Urinary bladder (tissue), 4 donors: Measurements from ENCODE around the gene EIF1. TPM values are rescaled to one million over a fixed set of nuclear protein-coding genes. Genes with fewer than 3 reads are reported as not detected.
"Not testable (repeated sequence)": the region's sequence is repeated elsewhere in the genome, so short reads cannot be mapped to it uniquely, and the experiment has no call there.

Experiments used
- DNase-seq: peaks from one replicate; pipeline ENCODE4 v3.0.0-alpha.2; 2015; ENCODE audit errors: extremely low spot score
- H3K27ac ChIP-seq: one replicate; pipeline ENCODE4 v1.5.1; 2013; ENCODE audit warnings: low read depth, mild to moderate bottlenecking, moderate library complexity
- H3K36me3 ChIP-seq: one replicate; pipeline ENCODE4 v1.6.1; 2013; ENCODE audit warnings: mild to moderate bottlenecking, moderate library complexity; ENCODE audit not compliant: insufficient read depth
- H3K4me1 ChIP-seq: one replicate; pipeline ENCODE4 v1.6.1; 2013; ENCODE audit warnings: mild to moderate bottlenecking, moderate library complexity; ENCODE audit not compliant: insufficient read depth
- H3K4me3 ChIP-seq: one replicate; pipeline ENCODE4 v1.5.1; 2013; ENCODE audit warnings: low read depth, low read length
- WGBS: extraction: QIAGEN DNeasy Blood & Tissue Kit; methylation state at CpG from one replicate; pipeline ENCODE4 v1.1.7; 2013; 5-methylcytosine and 5-hydroxymethylcytosine counted together
- polyA plus RNA-seq: library from polyadenylated mRNA; stranded (reverse); fragments of 200-250 nt; gene quantifications from one replicate; pipeline ENCODE4 v1.2.3, GENCODE V29; 2013
- total RNA-seq: library from RNA; depleted of rRNA; stranded (reverse); fragments of >200 nt; gene quantifications from one replicate; pipeline ENCODE4 v1.2.3, GENCODE V29; 2014
- donor health status: healthy with polysubstance abuse.
- donor health status: healthy.

EIF1 gene
- total and polyA plus RNA-seq, 2 donors: 96.6 to 649 TPM

GRCh38 chr17:41691031-41691777, 2.5 kb downstream of the EIF1 start:
- no peak overlapping the region for H3K4me3 ChIP-seq

GRCh38 chr17:41692722-41693521, 4.2 kb downstream of the EIF1 start:
- Histone ChIP-seq H3K4me1 (peaks cover 2% of the 10 kb centered on the region), H3K27ac (no peak overlapping the region), H3K36me3 (peaks cover 16% of the 10 kb centered on the region), H3K4me3 (no peak overlapping the region)
- 88% methylated on average over 11 of the region's 11 CpGs for WGBS
- no peak for DNase-seq

More at GRCh38 chr17:41691031-41691777, 2.5 kb downstream of the EIF1 start:
- 73% methylated on average over 10 of the region's 10 CpGs for WGBS
- peaks cover 2% of the 10 kb centered on the region for H3K4me1 ChIP-seq
- H3K36me3 ChIP-seq: peaks cover 16% of the 10 kb centered on the region
- no peak for DNase-seq
- no peak overlapping the region for H3K27ac ChIP-seq

GRCh38 chr17:41695134-41695661, 6.5 kb downstream of the EIF1 start:
- no peak overlapping the region for H3K27ac ChIP-seq
- DNase-seq: no peak
- WGBS: 81% methylated on average over 7 of the region's 7 CpGs
- peaks cover 13% of the 10 kb centered on the region for H3K36me3 ChIP-seq
- peaks cover 2% of the 10 kb centered on the region for H3K4me1 ChIP-seq
- no peak overlapping the region for H3K4me3 ChIP-seq

GRCh38 chr17:41695954-41696757, 7.5 kb downstream of the EIF1 start:
- WGBS: 41% methylated on average over 11 of the region's 11 CpGs
- Histone ChIP-seq H3K4me1 (peaks cover 2% of the 10 kb centered on the region), H3K4me3 (no peak overlapping the region), H3K27ac (no peak overlapping the region), H3K36me3 (peaks cover 11% of the 10 kb centered on the region)
- peak; percentile 54 for DNase-seq

GRCh38 chr17:41697122-41697962, 8.7 kb downstream of the EIF1 start:
- H3K4me1 ChIP-seq: peaks cover 2% of the 10 kb centered on the region
- H3K36me3 ChIP-seq: peaks cover 7% of the 10 kb centered on the region
- 33% methylated on average over 6 of the region's 6 CpGs for WGBS
- no peak overlapping the region for H3K4me3 ChIP-seq
- DNase-seq: no peak
- peak overlapping the region; percentile 63 for H3K27ac ChIP-seq

GRCh38 chr17:41700843-41701242, 12.2 kb downstream of the EIF1 start:
- DNase-seq, H3K36me3 ChIP-seq, H3K4me3 ChIP-seq, H3K27ac ChIP-seq, H3K4me1 ChIP-seq: not testable (repeated sequence)
- WGBS: 89% methylated on average over 3 of the region's 3 CpGs

GRCh38 chr17:41702712-41703111, 14.0 kb downstream of the EIF1 start:
- no peak for DNase-seq
- Histone ChIP-seq H3K4me3 (no peak overlapping the region), H3K36me3 (no peaks in the 10 kb centered on the region), H3K27ac (no peak overlapping the region), H3K4me1 (no peaks in the 10 kb centered on the region)
- 87% methylated on average over 8 of the region's 8 CpGs for WGBS

- DNase-seq: no peak
- no peaks in the 10 kb centered on the region for H3K36me3 ChIP-seq
- no peaks in the 10 kb centered on the region for H3K4me1 ChIP-seq
- 54% methylated on average over 13 of the region's 13 CpGs for WGBS
- no peak overlapping the region for H3K4me3 ChIP-seq
- H3K27ac ChIP-seq: no peak overlapping the region
Measured at GRCh38 chr17:41705271-41705991, 16.7 kb downstream of the EIF1 start.

- no peak overlapping the region for H3K4me3 ChIP-seq
- no peak for DNase-seq
- no peak overlapping the region for H3K27ac ChIP-seq
- no peaks in the 10 kb centered on the region for H3K4me1 ChIP-seq
- H3K36me3 ChIP-seq: no peaks in the 10 kb centered on the region
- WGBS: 76% methylated on average over 10 of the region's 10 CpGs
Measured at GRCh38 chr17:41707803-41708669, 19.4 kb downstream of the EIF1 start.

GRCh38 chr17:41710472-41711090, 21.9 kb downstream of the EIF1 start:
- Histone ChIP-seq H3K36me3 (no peaks in the 10 kb centered on the region), H3K27ac (no peak overlapping the region), H3K4me1 (no peaks in the 10 kb centered on the region), H3K4me3 (no peak overlapping the region)
- no peak for DNase-seq
- WGBS: 57% methylated on average over 8 of the region's 8 CpGs

GRCh38 chr17:41711669-41712400, 23.1 kb downstream of the EIF1 start, which contains the start of gene GAST:
Gene GAST (plus strand): TSS chr17:41712331. CDS start chr17:41715437, 3,106 bp downstream.
- no peak within 1 kb of the TSS for H3K4me3 ChIP-seq
- no peaks in the 10 kb centered on the region for H3K36me3 ChIP-seq
- no peaks in the 10 kb centered on the region for H3K4me1 ChIP-seq
- DNase-seq: no peak
- 84% methylated on average over 12 of the region's 12 CpGs for WGBS
- no peak within 1 kb of the TSS for H3K27ac ChIP-seq
